GF-D8 (cell line): ENCODE data around the gene C7orf57.
"Not testable (repeated sequence)": the region's sequence is repeated elsewhere in the genome, so short reads cannot be mapped to it uniquely, and the experiment has no call there.

ENCODE experiments used
- DNase-seq: peaks from one replicate; lab custom pipeline; 2025; lab: John Stamatoyannopoulos, UW

The C7orf57 gene

DNA sequence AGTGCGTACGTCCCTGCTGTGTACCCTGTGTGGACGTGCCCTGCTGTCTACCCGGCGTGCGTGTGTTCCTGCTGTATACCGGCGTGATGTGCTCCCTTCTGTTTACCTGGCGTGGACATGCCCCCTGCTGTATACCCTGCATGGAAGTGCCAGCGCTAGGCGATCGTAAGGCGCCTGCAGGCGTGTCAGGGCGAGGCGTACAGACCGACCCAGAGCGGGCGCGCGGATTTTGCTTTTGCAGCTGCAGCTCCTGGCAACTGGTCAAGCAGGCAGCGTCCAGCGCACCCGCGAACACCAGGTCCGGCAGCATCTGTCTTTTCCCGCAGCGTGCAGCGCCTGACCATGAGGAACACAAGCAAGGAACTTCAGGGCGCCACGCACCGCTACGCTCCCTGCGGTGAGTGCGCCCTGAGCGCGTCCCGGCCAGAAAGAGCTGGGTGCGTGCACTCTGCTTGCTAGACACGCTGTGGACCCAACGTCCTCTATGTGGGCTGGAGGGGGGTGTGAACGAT, 680 bp downstream of the C7orf57 start:
- DNase-seq, result no peak

DNA sequence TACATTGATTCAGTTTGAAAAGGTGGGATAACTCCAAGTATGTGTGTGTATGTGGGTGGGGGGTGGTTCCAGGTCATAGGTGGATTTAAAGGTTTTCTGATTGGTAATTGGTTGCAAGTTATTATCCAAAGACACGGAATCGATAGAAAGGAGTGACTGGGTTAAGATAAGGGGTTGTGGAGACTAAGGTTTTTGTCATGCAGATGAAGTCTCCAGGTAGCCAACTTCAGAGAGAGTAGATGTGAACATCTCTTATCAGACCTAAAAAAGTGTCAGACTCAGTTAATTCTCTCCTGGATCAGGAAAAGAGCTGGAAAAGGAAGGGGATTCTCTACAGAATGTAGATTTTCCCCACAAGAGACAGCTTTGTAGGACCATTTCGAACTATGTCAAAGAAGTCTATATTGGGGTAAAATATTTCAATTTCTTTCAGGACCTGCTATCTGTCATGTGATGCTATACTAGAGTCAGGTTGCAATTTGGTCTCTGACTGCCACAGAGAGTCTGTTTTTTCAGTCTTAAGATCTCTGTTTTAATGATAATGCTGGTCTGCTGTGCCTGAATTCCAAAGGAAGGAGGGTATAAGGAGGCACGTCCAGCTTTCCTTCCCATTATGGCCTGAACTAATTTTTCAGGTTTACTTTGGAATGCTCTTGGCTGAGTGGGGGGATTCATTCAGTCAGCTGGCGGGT, 3.6 kb downstream of the C7orf57 start:
- DNase-seq, result no peak

DNA sequence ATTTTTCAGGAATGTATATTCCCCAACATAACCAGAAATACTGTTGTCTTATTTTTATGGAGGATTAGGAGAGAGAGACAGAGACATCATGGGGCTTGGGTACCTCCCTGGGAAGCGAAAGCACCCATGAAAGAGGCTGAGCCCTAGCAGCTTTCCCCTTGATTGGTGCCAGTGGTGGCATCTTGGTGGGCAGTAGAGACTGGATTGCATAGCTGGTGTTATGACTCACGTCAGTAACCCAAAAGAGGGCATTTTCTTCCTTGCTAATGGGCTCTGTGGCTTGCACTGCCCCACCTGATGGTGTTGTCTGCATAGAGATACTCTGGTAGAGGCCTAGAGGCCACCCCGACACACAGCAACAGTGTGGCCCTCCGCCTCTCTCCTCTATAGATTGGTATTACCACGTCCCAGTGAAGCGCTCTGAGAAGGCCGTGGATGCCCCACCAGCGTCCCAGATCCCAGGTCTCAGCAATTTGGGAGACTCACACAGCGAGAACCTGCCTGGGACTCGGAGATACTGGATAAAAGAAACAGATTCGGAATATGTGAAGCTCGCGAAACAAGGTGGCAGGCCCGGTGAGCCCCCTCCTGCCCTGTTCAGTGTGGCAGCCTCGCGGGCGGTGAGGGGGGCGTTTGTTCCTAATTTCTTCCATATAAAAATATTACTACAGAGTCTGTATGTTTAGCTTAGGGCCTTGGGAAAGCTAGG, 5.8 kb downstream of the C7orf57 start:
- DNase-seq, result no peak

DNA sequence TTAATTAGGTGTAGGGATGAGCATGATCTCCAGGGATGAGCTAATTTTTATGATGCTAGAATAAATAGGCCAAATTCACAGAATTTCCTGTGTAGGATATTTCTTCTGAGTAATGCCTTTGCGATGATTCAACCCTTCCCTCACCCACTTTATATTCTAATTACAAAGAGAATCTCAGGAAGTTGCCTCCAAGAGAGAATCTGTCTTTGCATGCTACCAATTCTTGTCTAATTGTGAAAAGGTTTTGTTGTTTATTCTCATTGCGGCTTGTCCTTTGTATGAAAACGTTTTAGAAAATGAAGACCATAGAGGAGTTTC, 6.3 kb downstream of the C7orf57 start:
- no peak for DNase-seq

DNA sequence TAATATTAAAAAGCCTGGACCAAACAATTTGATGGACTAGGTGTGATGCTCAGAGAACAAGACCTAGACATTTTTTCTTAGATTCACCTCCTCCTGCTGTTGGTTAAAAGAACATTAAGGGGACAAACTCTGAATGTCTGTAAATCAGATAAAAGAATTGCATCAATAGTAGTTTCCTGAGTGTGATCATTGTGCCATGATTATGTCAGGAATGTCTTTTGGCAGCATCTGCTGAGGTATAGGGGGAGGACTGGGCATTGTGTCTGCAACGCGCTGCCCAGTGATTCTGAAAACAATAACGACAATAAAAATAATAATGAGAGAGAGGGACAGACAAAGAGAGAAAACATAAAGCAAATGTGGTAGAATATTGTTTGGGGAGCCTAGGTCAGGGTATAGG, 6.9 kb downstream of the C7orf57 start:
- DNase-seq, result no peak

DNA sequence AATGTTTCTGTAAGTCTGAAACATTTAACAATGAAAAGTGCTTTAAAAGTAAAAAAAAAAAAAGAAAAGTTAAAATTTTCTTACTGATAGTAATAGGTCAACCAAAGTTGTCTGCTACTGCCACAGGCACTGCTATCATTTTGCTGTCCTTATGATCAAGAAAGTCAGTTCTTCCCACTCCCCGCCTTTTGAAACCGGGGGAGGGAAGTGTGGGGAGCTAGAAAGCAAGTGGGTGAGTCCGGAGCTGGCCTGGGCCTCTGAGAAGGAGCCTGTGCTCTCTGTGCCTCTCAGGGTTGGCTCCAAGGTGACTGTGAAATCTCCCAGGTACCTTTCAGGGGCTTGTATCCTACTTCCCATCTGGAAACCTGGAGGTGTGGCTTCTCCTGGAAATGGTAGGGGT, 7.3 kb downstream of the C7orf57 start:
- no peak for DNase-seq

DNA sequence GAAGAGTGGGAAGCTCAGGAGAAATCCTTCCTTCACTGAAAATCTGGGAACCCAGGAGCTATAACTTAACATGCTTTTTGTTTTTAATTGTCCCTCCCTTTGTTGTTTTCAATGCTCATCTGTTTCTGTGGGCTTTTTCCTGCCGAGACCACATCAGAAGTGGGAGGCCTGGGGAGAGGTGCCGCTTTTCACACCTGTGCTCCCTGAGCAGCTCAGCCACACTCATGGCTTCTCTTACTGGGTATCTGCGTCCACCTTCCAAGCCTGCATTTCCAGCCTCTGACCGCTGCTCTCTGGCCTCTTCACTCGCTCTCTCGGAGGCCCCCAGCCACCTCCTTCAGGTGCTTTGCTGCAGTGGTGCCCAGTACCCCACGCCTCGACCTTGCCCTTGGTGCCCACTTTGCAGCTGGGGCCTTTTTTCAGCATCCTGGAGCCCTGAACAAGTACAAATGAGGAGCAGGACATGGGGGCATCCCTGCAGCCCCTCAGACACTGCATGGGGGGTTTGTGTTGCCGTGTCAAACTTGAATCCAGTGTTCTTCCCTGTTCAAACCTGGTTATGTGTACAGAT, 9.9 kb downstream of the C7orf57 start:
- no peak for DNase-seq

DNA sequence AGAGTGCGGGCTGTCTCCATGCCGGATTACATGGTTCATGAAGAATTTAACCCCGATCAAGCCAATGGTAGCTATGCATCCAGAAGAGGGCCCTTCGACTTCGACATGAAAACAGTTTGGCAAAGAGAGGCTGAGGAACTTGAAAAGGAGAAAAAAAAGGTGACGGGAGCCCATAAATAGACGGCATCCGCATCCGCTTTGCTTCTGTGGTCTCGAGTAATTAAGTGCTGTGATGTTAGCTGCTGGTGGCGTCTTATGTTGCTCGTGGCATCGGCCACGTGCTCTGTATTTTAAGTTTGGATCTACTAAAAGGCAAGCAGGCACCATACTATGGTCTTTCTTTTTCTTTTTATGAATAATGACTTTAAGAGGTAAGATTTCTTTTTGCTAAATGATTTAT, 11.1 kb downstream of the C7orf57 start:
- no peak for DNase-seq

DNA sequence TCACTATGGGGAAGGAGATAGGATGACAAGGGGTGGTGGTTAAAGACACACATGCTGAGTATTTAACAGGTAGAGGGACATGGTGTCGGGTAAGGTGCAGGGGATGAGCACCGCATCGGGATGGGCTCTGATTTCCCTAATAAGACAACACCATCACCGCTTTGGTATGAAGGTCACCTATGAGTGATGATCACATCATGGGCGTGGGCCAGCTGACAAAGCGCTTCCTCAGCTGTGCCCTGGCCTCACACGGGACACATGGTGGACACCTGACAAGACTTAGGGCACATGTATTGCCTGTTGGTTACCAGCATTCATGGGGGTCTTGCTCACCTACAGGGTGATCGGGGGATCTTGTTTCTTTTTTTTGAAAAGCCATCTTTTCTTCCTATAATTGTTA, 12.8 kb downstream of the C7orf57 start:
- DNase-seq, result no peak

DNA sequence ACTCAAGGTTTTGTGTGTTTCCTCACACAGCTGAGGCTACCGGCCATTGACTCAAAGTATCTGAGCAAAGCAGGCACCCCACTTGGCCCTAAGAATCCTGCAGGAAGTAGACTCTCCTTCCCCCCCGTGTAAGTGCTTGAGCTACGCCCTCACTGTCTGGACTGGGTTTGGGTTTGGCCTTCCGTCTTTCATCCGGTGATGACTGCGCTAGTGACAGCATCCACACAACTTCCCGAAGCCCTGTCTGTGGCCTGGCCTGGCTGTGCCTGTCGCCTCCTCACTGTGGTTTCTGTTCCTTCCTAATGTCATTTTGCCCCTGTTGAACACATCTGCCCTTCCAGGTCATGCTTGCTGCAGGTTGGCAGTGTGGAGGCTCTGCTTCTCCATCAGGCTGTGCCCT, 14.5 kb downstream of the C7orf57 start:
- no peak for DNase-seq

DNA sequence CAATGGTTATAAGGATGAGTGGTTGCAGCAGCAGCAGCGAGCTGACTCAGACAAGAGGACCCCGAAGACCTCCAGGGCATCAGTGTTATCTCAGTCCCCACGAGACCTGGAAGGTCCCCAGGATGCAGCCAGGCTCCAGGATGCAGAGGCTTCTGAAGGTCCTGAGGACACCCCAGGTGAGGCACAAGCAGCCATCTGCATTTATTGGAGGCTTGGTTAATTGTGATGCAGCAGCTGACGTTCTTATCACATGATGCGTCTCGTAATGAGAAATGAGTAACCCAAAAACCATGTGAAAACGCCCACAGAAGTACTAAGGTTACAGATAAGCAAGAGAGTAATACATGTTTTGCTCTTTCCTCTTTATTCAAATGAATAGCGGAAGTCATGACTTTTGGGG, 17.4 kb downstream of the C7orf57 start:
- DNase-seq, result no peak

DNA sequence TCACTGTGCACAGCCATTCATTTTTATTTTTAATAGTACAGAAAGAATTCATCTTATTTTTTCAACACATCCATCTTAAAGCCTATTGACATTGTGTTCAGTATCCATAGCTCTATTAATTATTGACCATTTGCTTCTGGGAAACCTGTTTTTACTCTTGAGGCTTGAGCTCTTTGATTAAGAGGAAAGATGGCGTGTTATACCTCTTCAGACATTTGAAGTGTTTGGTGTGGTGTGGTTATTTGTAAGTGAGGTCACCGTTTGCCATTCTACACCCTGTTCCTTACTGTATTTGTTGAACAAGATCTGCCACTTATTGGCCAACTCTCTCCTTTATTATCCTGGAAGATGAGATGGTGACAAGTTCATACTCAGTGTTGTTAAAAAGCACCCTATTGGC, 18.4 kb downstream of the C7orf57 start:
- no peak for DNase-seq

DNA sequence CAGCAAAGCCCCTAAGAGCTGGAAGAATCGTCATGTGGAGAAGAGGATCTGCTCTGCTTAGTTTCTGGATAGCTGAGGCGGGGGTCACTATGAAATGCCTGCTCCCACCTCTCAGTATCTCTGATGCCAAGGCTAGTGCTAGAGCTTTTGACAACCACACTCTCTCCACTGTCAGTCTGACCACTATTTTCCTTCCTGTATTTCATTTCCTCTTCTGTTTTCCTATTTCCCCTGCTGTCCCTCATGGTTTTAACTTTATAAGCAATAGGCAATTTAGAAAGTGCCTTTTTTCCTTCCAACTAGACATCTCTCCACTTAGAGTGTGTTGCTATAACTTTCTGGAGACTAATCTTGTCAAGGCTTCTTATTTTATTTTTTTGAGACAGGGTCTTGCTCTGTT, 23.6 kb downstream of the C7orf57 start:
- peak; percentile 18 for DNase-seq

DNA sequence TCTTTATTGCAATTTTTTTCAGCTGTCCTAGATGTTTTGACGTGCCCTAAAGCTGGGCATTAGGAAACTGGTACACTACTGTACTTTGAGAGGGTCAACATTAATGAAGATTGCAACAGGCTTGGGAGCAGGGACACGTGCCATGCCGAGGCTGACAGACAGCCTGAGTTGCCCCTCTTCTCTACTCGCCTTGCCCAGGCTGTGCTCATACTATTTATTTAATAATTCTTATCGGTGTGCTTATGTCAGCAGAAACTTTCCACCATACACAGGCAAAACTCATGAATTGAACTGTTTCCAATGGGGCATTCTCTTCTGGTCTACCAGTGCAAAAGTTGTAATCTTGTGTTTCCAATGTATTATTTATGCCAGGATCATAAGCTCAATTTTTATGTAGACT, 24.4 kb downstream of the C7orf57 start:
- no peak for DNase-seq

DNA sequence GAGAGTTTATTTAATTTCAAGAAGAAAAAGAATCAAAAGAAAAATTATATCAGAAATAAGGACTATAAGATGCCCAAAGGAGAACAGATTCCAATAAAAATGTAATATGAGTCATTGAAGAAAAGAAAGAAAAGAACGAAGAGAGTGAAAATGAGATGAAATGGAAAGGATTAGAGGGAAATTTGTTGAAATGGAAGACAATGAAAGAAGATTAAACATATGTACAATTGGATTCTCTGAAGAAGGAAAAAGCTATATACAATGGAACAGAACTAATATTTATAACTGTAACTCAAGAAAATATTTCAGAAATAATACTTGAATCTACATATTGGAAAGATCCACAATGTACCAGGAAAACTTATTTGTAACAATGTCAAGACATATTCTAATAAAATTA, 28.6 kb downstream of the C7orf57 start:
- DNase-seq, result no peak

DNA sequence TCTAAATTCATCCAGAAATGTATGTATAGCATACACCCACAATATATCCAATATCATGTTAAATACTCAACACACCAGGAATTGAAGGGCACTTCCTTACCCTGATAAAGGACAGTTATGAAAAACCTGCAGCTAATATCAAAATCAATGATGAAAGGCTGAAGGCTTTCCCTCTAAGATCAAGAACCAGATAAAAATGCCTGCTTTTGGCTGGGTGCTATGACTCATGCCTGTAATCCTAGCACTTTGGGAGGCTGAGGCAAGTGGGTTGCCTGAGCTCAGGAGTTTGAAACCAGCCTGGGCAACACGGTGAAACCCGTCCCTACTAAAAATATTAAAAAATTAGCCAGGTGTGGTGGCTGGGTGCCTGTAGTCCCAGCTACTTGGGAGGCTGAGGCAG, 32.1 kb downstream of the C7orf57 start:
- DNase-seq, result no peak

DNA sequence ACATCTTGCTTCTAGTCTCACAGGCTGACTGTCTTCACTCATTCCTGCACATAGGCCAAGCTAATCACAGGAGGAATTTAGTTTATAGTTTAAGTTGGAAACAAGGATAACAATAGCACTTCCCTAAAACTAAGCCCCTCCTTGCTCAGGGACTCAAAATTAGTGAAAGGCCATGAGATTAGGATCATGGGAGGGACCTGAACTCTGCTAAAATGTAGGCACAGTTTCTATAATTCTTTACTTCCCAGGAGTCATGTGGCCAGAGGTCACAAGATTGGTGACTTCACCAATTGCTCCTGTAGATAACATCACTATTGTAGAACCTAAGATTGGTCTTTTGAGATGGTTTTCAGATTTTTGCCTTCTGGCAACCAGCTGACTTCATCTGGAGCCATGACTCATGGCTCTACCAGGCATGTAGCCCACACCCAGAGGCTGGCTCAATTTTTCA, 38.9 kb downstream of the C7orf57 start:
- DNase-seq, result no peak

DNA sequence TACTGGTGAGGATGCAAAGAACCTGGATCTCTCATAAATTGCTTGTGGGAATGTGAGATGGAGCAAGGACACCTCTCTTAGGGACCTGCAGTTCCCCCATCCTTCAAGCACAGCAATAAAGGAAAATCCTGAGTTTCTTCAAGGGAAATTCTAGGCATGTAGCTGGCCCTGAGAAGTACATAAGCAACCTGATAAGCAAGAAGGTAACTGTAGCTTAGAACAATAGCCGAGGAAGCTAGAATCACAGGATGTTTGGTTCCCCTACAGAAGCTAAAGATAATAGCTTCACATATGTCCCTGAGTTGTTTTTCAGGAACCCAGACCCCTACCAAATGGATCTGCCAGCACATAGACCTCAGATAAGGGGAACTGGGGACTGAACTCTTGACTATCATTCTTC, 42.1 kb downstream of the C7orf57 start:
- no peak for DNase-seq

DNA sequence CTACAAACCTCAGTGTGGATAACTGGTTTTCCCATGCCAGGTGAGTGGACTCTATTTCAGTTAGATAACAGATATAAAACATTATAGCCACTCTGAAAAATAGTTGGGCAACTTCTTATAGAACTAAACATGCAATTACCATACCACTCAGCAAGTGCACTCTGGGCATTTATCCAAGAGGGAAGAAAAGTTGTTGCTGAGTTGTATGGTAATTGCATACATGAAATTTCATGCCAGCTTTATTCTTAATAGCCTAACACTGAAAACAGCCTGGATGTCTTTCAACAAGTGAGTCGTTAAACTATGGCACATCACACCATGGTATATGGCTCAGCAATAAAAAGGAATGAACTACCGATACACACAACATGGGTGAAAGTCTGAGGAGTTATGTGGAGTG, 43.1 kb downstream of the C7orf57 start:
- DNase-seq, result no peak

DNA sequence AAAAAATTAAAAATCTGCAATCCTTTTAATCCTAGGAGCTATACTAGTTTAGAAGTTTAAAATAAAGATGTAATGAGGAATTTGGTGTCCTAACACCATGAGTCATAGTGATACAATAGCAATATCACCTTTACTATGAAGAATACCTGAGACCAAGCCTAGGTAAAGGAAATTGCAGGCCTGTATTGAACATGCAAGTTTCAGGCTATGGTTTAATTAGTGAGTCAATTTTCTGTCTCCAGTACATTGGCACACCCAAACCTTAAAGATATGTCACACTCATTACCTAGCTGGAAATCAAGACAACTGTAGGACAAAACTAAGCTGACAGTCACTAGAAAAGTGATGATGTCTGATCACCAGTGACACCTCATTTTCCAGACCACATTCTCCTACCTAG, 47.0 kb downstream of the C7orf57 start:
- DNase-seq, result not testable (repeated sequence)

DNA sequence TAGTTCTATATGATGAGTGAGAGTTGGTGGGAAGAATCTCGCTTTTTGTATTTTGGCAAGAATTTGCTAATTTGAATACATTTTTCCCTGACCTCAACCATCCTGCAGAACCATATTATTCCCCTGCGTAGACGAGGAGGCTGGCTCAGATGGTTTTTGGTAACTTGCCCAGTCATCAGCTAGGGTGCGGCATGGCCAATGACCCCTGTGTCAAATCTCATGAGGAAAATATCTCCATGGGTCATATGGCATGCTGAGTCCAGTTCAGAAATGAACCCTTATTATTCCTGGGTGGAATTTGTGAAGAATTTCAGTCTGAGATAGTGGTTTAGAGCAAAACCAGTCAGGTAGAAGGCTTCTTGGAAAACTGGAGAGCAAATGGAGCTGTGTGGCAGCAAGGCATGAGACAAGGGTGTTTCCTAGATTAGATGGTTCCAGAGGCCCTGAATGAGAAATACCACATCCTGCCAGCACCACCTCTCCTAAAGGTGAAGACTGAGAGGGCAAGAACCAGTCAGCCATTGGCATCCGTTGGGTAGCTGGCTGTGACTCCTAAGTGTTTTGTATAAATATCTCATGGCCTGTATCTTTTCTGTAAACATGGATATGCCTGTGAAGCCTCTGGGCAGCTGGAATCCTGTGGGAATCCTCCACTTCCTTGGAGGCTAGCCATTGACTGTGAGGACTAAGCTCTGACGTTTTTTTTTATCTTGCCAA, 47.9 kb downstream of the C7orf57 start:
- DNase-seq, result no peak

DNA sequence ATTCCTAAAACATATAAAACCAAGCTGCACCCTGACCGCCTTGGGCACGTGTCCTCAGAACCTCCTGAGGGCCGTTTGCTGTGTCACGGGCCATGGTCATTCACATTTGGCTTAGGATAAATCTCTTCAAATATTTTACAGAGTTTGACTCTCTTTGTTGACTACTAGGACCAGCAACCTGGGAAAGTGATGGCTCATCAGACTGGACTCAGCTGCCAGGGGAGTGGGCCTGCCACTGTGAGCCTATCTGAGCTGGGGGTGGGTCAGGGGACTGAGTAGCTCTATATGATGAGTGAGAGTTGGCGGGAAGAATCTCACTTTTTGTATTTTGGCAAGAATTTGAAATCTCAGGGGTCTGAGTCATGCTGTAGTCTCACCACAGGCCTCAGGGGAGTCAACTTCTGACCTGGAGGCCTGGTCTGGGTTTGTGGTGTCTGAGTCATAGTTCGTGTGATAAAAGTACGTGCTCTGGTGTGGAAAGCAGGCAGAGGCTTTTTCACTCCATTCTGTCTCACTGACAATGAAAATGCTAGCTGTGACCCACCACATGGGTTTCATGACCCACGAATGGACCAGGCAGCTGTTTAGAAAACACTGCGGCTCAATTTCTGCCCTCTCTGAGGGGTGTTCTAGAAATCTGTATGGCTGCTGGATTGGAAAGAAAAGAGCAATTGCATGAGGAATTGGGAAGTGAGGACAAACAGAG, 49.5 kb downstream of the C7orf57 start:
- DNase-seq, result peak; percentile 83
